Omental fat pad (tissue), 4 donors: ENCODE results near the gene PGF. TPM values are rescaled to one million over a fixed set of nuclear protein-coding genes. Genes with fewer than 3 reads are reported as not detected.

Experiments used
- ATAC-seq: fragments of 150-250 bp; one replicate; pipeline ENCODE4 v1.9.1; 2016; ENCODE audit warnings: mild to moderate bottlenecking, moderate library complexity; ENCODE audit not compliant: low FRiP score
- DNase-seq: peaks from one replicate; pipeline ENCODE4 v3.0.0-alpha.2; 2019; ENCODE audit warnings: low spot score
- CTCF ChIP-seq, 3 donors: fragments of 450-650 bp; IDR thresholded peaks; one replicate each; pipeline ENCODE4 v1.5.1; 2016 to 2017; ENCODE audit warnings: antibody characterized with exemption in 3 of 3, mild to moderate bottlenecking in 3 of 3, moderate library complexity in 2 of 3
- total RNA-seq, 4 donors: library from RNA; depleted of rRNA; stranded (reverse); fragments of >200 nt; gene quantifications; one replicate each; pipeline ENCODE4 v1.1.0, GENCODE V29; 2016

Gene PGF
- total RNA-seq, 4 donors from 2014 or later: 3.2 to 28.4 (median 7.1) TPM

DNA sequence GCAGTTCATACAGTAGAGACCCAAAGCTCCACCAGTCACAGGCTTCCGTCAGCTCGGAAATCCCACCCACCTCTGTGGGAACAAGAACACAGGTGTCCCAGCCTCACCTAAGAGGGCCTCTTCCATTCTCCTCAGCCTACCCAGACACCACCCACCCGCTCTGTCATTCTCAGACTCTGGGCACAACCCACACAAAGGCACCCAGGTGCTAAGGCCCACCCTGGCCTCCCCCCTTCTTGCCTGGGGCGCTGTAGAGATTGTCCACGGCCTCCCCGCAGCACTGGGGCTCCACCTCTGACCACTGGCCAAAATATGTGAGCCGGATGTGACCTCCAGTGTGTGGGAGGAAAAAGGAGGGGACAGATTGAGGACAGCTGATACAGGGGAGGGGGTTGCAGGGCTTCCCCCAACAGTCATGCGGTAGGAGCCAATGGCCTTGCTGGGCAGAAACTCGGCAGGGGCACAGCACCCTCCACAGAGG is 46.5 kb downstream of the PGF start:
- DNase-seq (no peak), ATAC-seq (no peak)
- TF ChIP-seq CTCF (IDR thresholded peaks at IDR 0.05): no peak

DNA sequence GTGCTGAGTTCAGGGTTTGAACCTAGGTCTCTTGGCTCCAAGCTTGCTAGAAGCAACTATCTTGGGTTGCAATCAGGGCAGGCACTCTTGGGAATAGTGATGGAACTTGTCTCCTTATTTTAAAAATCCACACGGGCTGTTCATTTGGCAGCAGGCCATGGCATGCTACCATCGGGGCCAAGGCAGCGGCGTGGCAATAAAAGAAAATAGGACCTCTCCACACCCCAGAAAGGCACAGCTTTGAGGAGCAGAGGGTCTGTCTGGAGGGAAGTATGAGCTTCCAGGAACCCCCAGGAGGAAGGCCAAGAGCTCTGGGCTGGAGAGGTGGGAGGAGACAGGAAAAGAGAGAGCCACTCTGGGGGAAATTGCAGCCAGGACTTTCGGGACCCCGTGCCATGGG is 47.7 kb downstream of the PGF start:
- TF ChIP-seq CTCF (IDR thresholded peaks at IDR 0.05): no peak
- ATAC-seq (no peak), DNase-seq (no peak)

DNA sequence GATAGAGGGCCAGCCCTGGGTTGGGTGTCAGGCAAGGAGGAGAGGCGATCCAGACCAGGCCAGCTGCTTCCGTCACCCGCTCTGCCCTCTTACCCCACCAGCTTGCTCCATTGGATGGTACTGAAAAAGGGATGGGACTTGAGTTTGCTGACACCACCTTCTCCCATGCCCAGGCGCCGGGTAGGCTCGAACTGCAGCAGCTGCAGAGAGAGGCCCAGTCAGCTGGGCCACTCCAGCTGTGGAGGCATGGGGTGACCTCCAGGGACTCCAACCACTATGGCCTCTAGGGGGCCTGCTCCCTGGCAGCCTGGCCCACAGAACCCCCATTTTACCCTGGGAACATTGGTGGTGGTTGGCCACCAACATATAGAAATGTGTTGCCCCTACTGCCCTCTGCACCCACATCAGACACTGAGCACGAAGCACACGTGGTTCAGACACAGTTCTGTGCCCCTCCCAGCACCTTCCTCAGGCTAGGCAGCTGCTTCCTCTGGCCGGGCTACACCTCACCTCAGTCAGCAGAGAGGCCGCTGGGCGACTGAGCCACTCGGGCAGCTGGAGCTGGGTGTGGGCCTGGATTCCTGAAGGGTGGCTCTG is 48.4 kb downstream of the PGF start:
- DNase-seq (no peak), ATAC-seq (no peak)
- TF ChIP-seq CTCF (IDR thresholded peaks at IDR 0.05): no peak

DNA sequence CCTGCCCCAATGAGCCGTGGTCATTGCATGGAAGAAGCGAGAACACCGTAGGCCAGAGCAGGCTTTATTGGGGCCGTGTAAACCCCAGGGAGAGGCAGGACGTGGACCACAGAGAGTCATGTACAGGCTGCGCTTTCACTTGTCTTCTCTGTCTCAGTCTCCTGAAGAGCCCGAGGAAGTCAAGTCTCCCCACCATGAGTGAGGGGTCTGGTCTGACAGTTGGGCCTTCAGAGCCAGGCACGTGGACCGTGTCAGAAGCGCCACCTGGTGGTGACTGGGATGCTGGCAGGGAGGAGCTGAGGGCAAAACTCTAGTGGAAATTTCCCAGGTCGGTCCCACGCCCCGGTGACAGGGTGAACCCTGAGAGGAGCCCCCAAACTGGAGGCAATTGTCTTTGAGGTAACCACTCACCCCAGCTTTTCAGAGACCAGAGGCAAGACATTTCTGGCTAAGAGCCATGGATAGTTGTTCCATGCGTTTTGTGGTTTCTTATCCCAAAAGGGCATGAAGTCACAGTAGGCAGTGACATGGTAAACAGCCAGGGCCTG is 49.7 kb downstream of the PGF start:
- peak in 2 of 3 donors; percentile 80 to 83 for TF ChIP-seq CTCF (IDR thresholded peaks at IDR 0.05)
- DNase-seq: peak; percentile 88
- peak; percentile 61 for ATAC-seq

DNA sequence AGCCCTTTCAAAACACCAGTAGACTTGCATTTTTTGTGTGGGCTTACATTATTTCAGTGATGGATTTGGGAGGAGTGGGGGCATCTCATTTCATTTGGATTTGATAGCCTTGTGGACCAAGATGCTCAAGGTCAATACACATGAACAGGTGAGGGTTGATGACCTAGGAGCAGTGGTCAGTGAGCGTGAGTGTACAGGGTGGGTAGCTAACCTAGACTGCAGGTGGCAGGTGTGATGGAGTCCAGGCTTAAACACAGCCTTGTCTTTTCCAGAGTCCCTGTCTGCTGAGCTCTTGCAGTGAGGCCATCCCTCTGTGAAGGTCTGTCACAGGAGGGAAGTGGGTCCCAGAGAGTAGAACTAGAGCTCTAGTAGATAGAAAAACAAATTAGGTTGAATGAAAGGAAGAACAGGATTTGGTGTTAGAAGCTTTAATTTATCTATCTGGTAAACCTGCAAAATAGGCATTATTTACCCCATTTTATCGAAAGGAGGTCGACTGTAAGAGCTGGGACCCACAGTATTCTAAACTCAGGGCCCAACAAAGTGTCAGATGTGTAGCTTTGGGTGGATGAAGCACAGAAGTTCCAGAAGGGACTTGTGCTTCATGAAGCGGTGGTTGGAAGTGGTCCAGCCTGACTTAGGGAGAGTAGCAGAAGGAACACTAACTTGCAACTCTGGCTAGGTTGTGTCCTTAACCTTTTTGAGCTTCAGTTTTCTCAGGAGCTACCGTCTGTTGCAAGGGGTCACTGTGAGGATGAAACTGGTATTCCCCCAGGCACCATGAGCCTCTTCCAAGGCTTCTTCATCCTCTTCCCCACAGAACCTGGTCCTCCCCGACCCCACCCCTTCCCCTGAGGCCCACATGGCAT is 50.5 kb downstream of the PGF start:
- TF ChIP-seq CTCF (IDR thresholded peaks at IDR 0.05): no peak
- ATAC-seq: no peak
- no peak for DNase-seq

- no peak for TF ChIP-seq CTCF (IDR thresholded peaks at IDR 0.05)
- ATAC-seq: no peak
Observed at GRCh38 chr14:74902941-74903705, 52.3 kb downstream of the PGF start.

More at GRCh38 chr14:74902941-74903705, 52.3 kb downstream of the PGF start:
- no peak for DNase-seq
